GM12865 (cell line): ENCODE results near the gene MAP3K19.
A peak's percentile ranks its signal among the peaks of the same experiment; 100 is the strongest.

Experiments
- DNase-seq: peaks from one replicate; pipeline ENCODE4 v3.0.0; 2010; ENCODE audit warnings: low read depth
- H3K4me3 ChIP-seq: 2 replicates; pipeline ENCODE4 v1.5.1; 2011; ENCODE audit warnings: mild to moderate bottlenecking, low read depth, low read length, control low read depth
- TF ChIP-seq, protein P1 (sequence below): IDR thresholded peaks from 2 replicates; pipeline ENCODE4 v1.5.1; 2011; ENCODE audit warnings: low read length, control low read depth, low read depth, inconsistent platforms; ENCODE audit not compliant: insufficient read depth; ENCODE audit errors: missing control alignments

MAP3K19 gene

DNA sequence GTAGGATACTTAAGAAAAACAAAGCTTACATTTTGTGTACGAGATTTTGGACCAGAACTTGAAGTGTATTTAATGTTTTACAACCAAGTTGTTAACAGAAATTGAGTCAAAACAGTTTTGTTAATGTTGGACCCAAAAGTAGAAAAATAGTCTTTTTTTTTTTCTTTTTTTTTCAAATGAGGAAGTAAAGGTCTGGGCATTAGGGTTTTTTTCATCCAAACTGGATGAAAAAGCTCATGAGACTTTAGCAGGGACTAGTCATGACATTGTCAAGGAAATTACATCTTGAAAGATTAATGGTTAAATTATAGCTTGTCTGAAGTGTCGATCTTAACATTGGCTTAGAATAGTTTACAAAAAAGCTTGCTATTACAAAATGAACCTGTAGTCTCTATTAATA lies 96.4 kb downstream of the MAP3K19 start:
- H3K4me3 ChIP-seq: no peak overlapping the region
- TF ChIP-seq, protein P1, sequence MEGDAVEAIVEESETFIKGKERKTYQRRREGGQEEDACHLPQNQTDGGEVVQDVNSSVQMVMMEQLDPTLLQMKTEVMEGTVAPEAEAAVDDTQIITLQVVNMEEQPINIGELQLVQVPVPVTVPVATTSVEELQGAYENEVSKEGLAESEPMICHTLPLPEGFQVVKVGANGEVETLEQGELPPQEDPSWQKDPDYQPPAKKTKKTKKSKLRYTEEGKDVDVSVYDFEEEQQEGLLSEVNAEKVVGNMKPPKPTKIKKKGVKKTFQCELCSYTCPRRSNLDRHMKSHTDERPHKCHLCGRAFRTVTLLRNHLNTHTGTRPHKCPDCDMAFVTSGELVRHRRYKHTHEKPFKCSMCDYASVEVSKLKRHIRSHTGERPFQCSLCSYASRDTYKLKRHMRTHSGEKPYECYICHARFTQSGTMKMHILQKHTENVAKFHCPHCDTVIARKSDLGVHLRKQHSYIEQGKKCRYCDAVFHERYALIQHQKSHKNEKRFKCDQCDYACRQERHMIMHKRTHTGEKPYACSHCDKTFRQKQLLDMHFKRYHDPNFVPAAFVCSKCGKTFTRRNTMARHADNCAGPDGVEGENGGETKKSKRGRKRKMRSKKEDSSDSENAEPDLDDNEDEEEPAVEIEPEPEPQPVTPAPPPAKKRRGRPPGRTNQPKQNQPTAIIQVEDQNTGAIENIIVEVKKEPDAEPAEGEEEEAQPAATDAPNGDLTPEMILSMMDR: no peak
- no peak for DNase-seq

DNA sequence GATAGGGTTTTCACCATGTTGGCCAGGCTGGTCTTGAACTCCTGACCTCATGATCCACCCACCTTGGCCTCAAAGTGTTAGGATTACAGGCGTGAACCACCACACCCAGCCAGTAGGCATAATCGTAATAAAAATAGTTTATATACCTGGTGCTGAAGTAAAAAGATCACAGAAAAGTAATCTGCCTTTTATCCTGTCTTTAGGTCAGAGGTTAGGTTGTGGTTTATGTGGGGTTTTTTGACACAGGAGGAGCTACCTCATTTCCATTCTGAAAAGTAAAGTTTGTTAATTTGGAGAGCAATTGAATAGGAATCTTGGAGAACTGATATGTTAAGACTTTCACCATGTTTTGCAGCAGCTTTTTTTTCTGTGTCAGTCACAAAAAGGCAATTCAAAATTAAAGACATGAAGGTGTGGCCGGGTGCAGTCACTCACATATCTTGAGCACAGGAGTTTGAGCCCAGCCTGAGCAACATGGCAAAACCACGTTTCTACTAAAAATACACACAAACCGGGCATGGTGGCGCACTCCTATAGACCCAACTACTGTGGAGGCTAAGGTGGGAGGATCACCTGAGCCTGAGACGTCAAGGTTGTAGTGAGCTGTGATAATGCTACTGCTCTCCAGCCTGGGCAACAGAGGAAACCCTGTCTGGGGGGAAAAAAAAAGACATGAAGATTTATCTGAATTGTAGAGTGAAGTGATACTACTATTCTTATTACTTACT lies 97.1 kb downstream of the MAP3K19 start:
- TF ChIP-seq, protein P1: no peak
- DNase-seq: no peak
- H3K4me3 ChIP-seq: no peak overlapping the region

DNA sequence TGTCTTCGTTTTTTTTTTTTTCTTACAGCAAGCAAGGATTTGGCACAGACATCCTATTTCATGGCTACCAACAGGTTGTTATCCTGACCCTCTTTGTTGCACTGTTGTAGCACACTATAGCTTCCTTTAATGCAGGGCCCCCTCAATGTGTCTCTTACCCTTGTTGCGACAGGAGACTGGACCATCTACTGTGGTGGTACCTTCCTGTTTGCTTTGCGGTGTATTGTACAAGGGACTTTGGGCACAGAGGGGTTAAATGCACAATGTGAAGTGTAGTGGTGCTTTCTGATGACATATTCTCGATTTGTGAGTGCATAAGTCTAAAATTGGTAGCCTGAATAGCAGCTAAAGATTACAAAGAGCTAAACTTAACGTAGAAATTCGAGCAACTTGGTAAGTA lies 101.2 kb downstream of the MAP3K19 start:
- no peak for DNase-seq
- no peak overlapping the region for H3K4me3 ChIP-seq
- TF ChIP-seq, protein P1: no peak

DNA sequence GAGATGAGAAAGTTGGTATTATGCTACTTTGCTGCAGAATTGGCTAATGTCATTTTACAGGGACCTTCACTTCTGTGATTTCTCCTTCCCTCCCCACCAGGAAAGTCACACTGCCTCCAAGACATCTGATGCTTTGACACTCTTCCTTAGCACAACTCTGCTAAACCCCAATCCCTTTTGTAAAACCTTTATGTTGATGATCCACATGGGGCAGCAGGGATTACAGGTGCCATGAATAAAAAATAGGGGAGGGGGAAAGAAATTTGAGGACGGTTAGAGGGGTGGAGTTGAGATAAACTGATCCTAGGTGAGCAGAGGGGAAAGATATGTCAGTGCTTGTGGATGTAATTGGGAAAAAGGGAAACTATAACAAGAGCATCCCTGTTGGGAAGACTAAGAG lies 102.3 kb downstream of the MAP3K19 start:
- no peak for DNase-seq
- TF ChIP-seq, protein P1: no peak
- H3K4me3 ChIP-seq: no peak overlapping the region

DNA sequence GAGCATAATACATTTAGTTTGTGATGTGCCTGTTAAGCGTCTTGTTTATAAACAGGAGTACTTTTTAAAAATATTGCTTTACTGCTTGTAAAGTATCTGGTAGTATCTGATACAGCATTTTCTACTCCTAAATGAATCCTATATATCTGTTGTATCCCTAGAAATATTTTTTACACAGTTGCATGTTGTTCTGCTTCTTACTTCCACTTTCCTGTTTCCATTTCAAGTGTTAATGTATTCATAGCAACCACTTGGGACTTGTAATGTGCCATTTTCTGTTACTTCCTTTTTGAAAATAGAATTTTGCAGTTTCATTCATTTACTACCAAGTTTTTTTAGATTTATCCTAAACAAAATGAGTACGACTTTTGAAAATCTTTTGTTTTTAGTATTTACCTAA lies 103.7 kb downstream of the MAP3K19 start:
- peak; percentile 23 for DNase-seq
- H3K4me3 ChIP-seq: 0 out of 2 replicates have a peak overlapping the region, but pooled peaks have one; percentile 2

DNA sequence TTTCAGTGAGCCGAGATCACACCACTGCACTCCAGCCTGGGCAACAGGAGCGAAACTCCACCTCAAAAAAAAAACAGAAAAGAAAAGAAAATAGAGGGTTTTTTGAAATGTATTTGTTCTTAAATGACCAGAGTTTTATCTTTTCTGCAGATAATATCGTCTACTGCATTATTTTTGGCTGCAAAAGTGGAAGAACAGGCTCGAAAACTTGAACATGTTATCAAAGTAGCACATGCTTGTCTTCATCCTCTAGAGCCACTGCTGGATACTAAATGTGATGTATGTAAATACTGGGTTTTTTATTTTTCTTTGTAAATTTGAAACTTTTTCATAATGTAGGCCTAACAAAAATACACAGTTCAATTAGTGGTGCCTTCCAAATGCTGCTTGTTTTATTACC lies 110.6 kb downstream of the MAP3K19 start:
- H3K4me3 ChIP-seq: no peak overlapping the region
- TF ChIP-seq, protein P1: no peak
- DNase-seq: no peak

More for the DNA sequence above, 103.7 kb downstream of the MAP3K19 start:
- TF ChIP-seq, protein P1: no peak

DNA sequence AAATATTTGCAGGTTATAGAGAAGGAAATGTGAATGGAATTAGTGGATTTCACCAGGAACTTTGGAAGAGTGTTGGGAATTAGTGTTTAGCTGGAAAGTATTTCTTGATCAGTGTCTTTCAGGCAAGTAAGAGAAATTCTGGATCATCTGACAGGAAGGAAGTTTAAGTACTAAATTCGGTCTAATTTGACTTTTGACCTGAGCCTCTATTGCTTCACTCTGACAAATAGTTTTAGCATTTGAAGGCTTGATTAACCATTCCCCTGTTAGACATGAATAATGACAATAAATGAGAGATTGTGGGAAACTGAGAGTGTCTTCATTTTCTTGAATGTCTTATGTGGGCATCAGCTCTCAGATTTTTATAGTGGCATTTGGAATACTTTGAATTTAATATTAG lies 112.6 kb downstream of the MAP3K19 start:
- DNase-seq: no peak
- TF ChIP-seq, protein P1: no peak
- H3K4me3 ChIP-seq: no peak overlapping the region
